ENCODE results near the gene OR4E2. TPM values are rescaled to one million over a fixed set of nuclear protein-coding genes. Genes with fewer than 3 reads are reported as not detected.
"Not testable (repeated sequence)": the region's sequence is repeated elsewhere in the genome, so short reads cannot be mapped to it uniquely, and the experiment has no call there.

Gene OR4E2
- polyA plus RNA-seq (2013, experiment 1 of 2): not detected
- not detected for polyA plus RNA-seq (2013, experiment 2 of 2)

- Histone ChIP-seq H3K27ac (ENCODE audit: low read depth, low read length, severe bottlenecking) (no peak within 1 kb of the TSS), H3K36me3 (ENCODE audit: control insufficient read depth, insufficient read depth, low read length) (no peaks in the 10 kb centered on the region), H3K4me1 (ENCODE audit: control insufficient read depth, insufficient read depth, low read length, poor library complexity, severe bottlenecking) (no peaks in the 10 kb centered on the region), H3K4me3 (ENCODE audit: extremely low read depth, insufficient read depth, low read length, poor library complexity, severe bottlenecking) (no peak within 1 kb of the TSS), H3K9me3 (ENCODE audit: control insufficient read depth, low read length) (no peaks in the 10 kb centered on the region)
- 92 to 100% methylated on average over 1 to 2 of the region's 2 CpGs for WGBS, 2 experiments (ENCODE audit: insufficient coverage in 2 of 2)
Observed at GRCh38 chr14:21653331-21653885, at the start of gene OR4E2. Gene OR4E2, plus strand, starts transcription at chr14:21653835. Its CDS starts 11,248 bp downstream, at chr14:21665083.

- H3K4me1 ChIP-seq (ENCODE audit: control insufficient read depth, insufficient read depth, low read length, poor library complexity, severe bottlenecking): no peaks in the 10 kb centered on the region
- no peaks in the 10 kb centered on the region for H3K36me3 ChIP-seq (ENCODE audit: control insufficient read depth, insufficient read depth, low read length)
- no peaks in the 10 kb centered on the region for H3K9me3 ChIP-seq (ENCODE audit: control insufficient read depth, low read length)
- 79 to 83% methylated on average over 6 of the region's 6 CpGs for WGBS, 2 experiments (ENCODE audit: insufficient coverage in 2 of 2)
- H3K27ac ChIP-seq (ENCODE audit: low read depth, low read length, severe bottlenecking): no peak overlapping the region
- H3K4me3 ChIP-seq (ENCODE audit: extremely low read depth, insufficient read depth, low read length, poor library complexity, severe bottlenecking): no peak overlapping the region
Observed at GRCh38 chr14:21612324-21612723, 41.3 kb upstream of the OR4E2 start.

GRCh38 chr14:21614240-21614639 is 39.4 kb upstream of the OR4E2 start:
- Histone ChIP-seq H3K36me3 (ENCODE audit: control insufficient read depth, insufficient read depth, low read length) (no peaks in the 10 kb centered on the region), H3K4me3 (ENCODE audit: extremely low read depth, insufficient read depth, low read length, poor library complexity, severe bottlenecking) (no peak overlapping the region), H3K27ac (ENCODE audit: low read depth, low read length, severe bottlenecking) (no peak overlapping the region), H3K4me1 (ENCODE audit: control insufficient read depth, insufficient read depth, low read length, poor library complexity, severe bottlenecking) (no peaks in the 10 kb centered on the region), H3K9me3 (ENCODE audit: control insufficient read depth, low read length) (no peaks in the 10 kb centered on the region)
- WGBS, 2 experiments (ENCODE audit: insufficient coverage in 2 of 2): 83 to 100% methylated on average over 1 of the region's 1 CpG

- Histone ChIP-seq H3K4me3 (ENCODE audit: extremely low read depth, insufficient read depth, low read length, poor library complexity, severe bottlenecking) (no peak overlapping the region), H3K9me3 (ENCODE audit: control insufficient read depth, low read length) (no peaks in the 10 kb centered on the region), H3K27ac (ENCODE audit: low read depth, low read length, severe bottlenecking) (no peak overlapping the region), H3K36me3 (ENCODE audit: control insufficient read depth, insufficient read depth, low read length) (no peaks in the 10 kb centered on the region), H3K4me1 (ENCODE audit: control insufficient read depth, insufficient read depth, low read length, poor library complexity, severe bottlenecking) (no peaks in the 10 kb centered on the region)
- WGBS, 2 experiments (ENCODE audit: insufficient coverage in 2 of 2): 76 to 94% methylated on average over 5 of the region's 8 CpGs
Observed at GRCh38 chr14:21617614-21618013, 36.0 kb upstream of the OR4E2 start.

- Histone ChIP-seq H3K4me1 (ENCODE audit: control insufficient read depth, insufficient read depth, low read length, poor library complexity, severe bottlenecking) (no peaks in the 10 kb centered on the region), H3K9me3 (ENCODE audit: control insufficient read depth, low read length) (no peaks in the 10 kb centered on the region), H3K4me3 (ENCODE audit: extremely low read depth, insufficient read depth, low read length, poor library complexity, severe bottlenecking) (no peak overlapping the region), H3K36me3 (ENCODE audit: control insufficient read depth, insufficient read depth, low read length) (no peaks in the 10 kb centered on the region), H3K27ac (ENCODE audit: low read depth, low read length, severe bottlenecking) (no peak overlapping the region)
- WGBS, 2 experiments (ENCODE audit: insufficient coverage in 2 of 2): 80 to 100% methylated on average over 1 of the region's 3 CpGs
Observed at GRCh38 chr14:21626491-21627230, 27.0 kb upstream of the OR4E2 start.

GRCh38 chr14:21630503-21630902 is 23.1 kb upstream of the OR4E2 start:
- not testable (repeated sequence) for H3K27ac ChIP-seq (ENCODE audit: low read depth, low read length, severe bottlenecking); H3K4me3 ChIP-seq (ENCODE audit: extremely low read depth, insufficient read depth, low read length, poor library complexity, severe bottlenecking); H3K4me1 ChIP-seq (ENCODE audit: control insufficient read depth, insufficient read depth, low read length, poor library complexity, severe bottlenecking); H3K9me3 ChIP-seq (ENCODE audit: control insufficient read depth, low read length); H3K36me3 ChIP-seq (ENCODE audit: control insufficient read depth, insufficient read depth, low read length)
- no CpG with 5 or more reads among the region's 1 CpG for WGBS, 2 experiments (ENCODE audit: insufficient coverage in 2 of 2)

- Histone ChIP-seq H3K4me3 (ENCODE audit: extremely low read depth, insufficient read depth, low read length, poor library complexity, severe bottlenecking) (no peak overlapping the region), H3K36me3 (ENCODE audit: control insufficient read depth, insufficient read depth, low read length) (no peaks in the 10 kb centered on the region), H3K9me3 (ENCODE audit: control insufficient read depth, low read length) (no peaks in the 10 kb centered on the region), H3K27ac (ENCODE audit: low read depth, low read length, severe bottlenecking) (no peak overlapping the region), H3K4me1 (ENCODE audit: control insufficient read depth, insufficient read depth, low read length, poor library complexity, severe bottlenecking) (no peaks in the 10 kb centered on the region)
- WGBS, 2 experiments (ENCODE audit: insufficient coverage in 2 of 2): 36 to 100% methylated on average over 1 to 2 of the region's 3 CpGs
Observed at GRCh38 chr14:21631084-21631483, 22.6 kb upstream of the OR4E2 start.

- Histone ChIP-seq H3K4me1 (ENCODE audit: control insufficient read depth, insufficient read depth, low read length, poor library complexity, severe bottlenecking) (no peaks in the 10 kb centered on the region), H3K4me3 (ENCODE audit: extremely low read depth, insufficient read depth, low read length, poor library complexity, severe bottlenecking) (no peak within 1 kb of the TSS), H3K9me3 (ENCODE audit: control insufficient read depth, low read length) (no peaks in the 10 kb centered on the region), H3K36me3 (ENCODE audit: control insufficient read depth, insufficient read depth, low read length) (no peaks in the 10 kb centered on the region), H3K27ac (ENCODE audit: low read depth, low read length, severe bottlenecking) (no peak within 1 kb of the TSS)
- 87 to 93% methylated on average over 2 to 4 of the region's 4 CpGs for WGBS, 2 experiments (ENCODE audit: insufficient coverage in 2 of 2)
Observed at GRCh38 chr14:21634840-21635239, 18.8 kb upstream of the OR4E2 start, which contains the start of gene OR10G2. Gene OR10G2, minus strand, starts transcription at chr14:21634940. Its CDS starts 98 bp downstream, at chr14:21634842.

- Histone ChIP-seq H3K36me3 (ENCODE audit: control insufficient read depth, insufficient read depth, low read length) (no peaks in the 10 kb centered on the region), H3K4me1 (ENCODE audit: control insufficient read depth, insufficient read depth, low read length, poor library complexity, severe bottlenecking) (no peaks in the 10 kb centered on the region), H3K27ac (ENCODE audit: low read depth, low read length, severe bottlenecking) (no peak overlapping the region), H3K9me3 (ENCODE audit: control insufficient read depth, low read length) (no peaks in the 10 kb centered on the region), H3K4me3 (ENCODE audit: extremely low read depth, insufficient read depth, low read length, poor library complexity, severe bottlenecking) (no peak overlapping the region)
- 90% methylated on average over 2 of the region's 3 CpGs; no CpG with 5 or more reads in 1 of the 2 experiments for WGBS, 2 experiments (ENCODE audit: insufficient coverage in 2 of 2)
Observed at GRCh38 chr14:21642683-21643082, 11.0 kb upstream of the OR4E2 start.

GRCh38 chr14:21643407-21643806 is 10.2 kb upstream of the OR4E2 start:
- Histone ChIP-seq H3K27ac (ENCODE audit: low read depth, low read length, severe bottlenecking) (no peak overlapping the region), H3K9me3 (ENCODE audit: control insufficient read depth, low read length) (no peaks in the 10 kb centered on the region), H3K36me3 (ENCODE audit: control insufficient read depth, insufficient read depth, low read length) (no peaks in the 10 kb centered on the region), H3K4me1 (ENCODE audit: control insufficient read depth, insufficient read depth, low read length, poor library complexity, severe bottlenecking) (no peaks in the 10 kb centered on the region), H3K4me3 (ENCODE audit: extremely low read depth, insufficient read depth, low read length, poor library complexity, severe bottlenecking) (no peak overlapping the region)
- 74% methylated on average over 4 of the region's 5 CpGs for WGBS, 2 experiments (ENCODE audit: insufficient coverage in 2 of 2)

GRCh38 chr14:21647380-21647779 is 6.3 kb upstream of the OR4E2 start:
- H3K4me3 ChIP-seq (ENCODE audit: extremely low read depth, insufficient read depth, low read length, poor library complexity, severe bottlenecking): no peak overlapping the region
- no peaks in the 10 kb centered on the region for H3K9me3 ChIP-seq (ENCODE audit: control insufficient read depth, low read length)
- H3K27ac ChIP-seq (ENCODE audit: low read depth, low read length, severe bottlenecking): no peak overlapping the region
- H3K4me1 ChIP-seq (ENCODE audit: control insufficient read depth, insufficient read depth, low read length, poor library complexity, severe bottlenecking): no peaks in the 10 kb centered on the region
- no peaks in the 10 kb centered on the region for H3K36me3 ChIP-seq (ENCODE audit: control insufficient read depth, insufficient read depth, low read length)

All from mesodermal cell (in vitro differentiated cells).